Measurements from ENCODE around the gene CLMP.

Gene CLMP

DNA sequence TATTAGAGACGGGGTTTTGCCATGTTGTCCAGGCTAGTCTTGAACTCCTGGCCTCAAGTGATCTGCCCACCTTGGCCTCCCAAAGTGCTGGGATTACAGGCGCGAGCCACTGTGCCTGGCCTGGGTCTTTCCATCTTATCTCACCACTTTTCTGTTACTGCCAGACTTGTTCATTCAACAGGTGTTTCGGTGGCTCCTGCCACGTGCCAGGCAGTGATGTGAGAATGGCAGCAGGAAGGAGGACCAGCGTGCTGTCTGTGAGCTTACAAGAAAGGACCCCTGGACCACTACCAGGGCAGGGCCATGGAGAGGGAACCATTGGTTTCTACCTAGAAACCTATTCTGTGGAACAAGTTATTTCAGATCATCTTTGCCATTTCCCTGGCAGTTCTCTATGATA is 44.2 kb downstream of the CLMP start:
- TF ChIP-seq FOXM1 (IDR thresholded peaks at IDR 0.05; ENCODE audit: borderline replicate concordance, low read depth): no peak
- TF ChIP-seq TAF1 (IDR thresholded peaks at IDR 0.05; ENCODE audit: low read depth): no peak
- TF ChIP-seq RAD21 (IDR thresholded peaks at IDR 0.05; ENCODE audit: low read depth): no peak
- no peak for TF ChIP-seq TEAD4 (IDR thresholded peaks at IDR 0.05)
- TF ChIP-seq ZBTB7A (IDR thresholded peaks at IDR 0.05; ENCODE audit: low read depth): no peak
- TF ChIP-seq YY1 (IDR thresholded peaks at IDR 0.05; ENCODE audit: low read depth): no peak
- TF ChIP-seq EGR1 (IDR thresholded peaks at IDR 0.05): no peak
- no peak for TF ChIP-seq TCF12 (IDR thresholded peaks at IDR 0.05; ENCODE audit: low read depth)
- TF ChIP-seq, protein P1, sequence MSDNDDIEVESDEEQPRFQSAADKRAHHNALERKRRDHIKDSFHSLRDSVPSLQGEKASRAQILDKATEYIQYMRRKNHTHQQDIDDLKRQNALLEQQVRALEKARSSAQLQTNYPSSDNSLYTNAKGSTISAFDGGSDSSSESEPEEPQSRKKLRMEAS (IDR thresholded peaks at IDR 0.05): no peak
- TF ChIP-seq, protein P2, sequence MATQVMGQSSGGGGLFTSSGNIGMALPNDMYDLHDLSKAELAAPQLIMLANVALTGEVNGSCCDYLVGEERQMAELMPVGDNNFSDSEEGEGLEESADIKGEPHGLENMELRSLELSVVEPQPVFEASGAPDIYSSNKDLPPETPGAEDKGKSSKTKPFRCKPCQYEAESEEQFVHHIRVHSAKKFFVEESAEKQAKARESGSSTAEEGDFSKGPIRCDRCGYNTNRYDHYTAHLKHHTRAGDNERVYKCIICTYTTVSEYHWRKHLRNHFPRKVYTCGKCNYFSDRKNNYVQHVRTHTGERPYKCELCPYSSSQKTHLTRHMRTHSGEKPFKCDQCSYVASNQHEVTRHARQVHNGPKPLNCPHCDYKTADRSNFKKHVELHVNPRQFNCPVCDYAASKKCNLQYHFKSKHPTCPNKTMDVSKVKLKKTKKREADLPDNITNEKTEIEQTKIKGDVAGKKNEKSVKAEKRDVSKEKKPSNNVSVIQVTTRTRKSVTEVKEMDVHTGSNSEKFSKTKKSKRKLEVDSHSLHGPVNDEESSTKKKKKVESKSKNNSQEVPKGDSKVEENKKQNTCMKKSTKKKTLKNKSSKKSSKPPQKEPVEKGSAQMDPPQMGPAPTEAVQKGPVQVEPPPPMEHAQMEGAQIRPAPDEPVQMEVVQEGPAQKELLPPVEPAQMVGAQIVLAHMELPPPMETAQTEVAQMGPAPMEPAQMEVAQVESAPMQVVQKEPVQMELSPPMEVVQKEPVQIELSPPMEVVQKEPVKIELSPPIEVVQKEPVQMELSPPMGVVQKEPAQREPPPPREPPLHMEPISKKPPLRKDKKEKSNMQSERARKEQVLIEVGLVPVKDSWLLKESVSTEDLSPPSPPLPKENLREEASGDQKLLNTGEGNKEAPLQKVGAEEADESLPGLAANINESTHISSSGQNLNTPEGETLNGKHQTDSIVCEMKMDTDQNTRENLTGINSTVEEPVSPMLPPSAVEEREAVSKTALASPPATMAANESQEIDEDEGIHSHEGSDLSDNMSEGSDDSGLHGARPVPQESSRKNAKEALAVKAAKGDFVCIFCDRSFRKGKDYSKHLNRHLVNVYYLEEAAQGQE (IDR thresholded peaks at IDR 0.05; ENCODE audit: low read depth): no peak
- TF ChIP-seq EP300 (IDR thresholded peaks at IDR 0.05; ENCODE audit: borderline replicate concordance): no peak
- TF ChIP-seq CREB1 (IDR thresholded peaks at IDR 0.05; ENCODE audit: low read depth): no peak
- TF ChIP-seq, protein P3, sequence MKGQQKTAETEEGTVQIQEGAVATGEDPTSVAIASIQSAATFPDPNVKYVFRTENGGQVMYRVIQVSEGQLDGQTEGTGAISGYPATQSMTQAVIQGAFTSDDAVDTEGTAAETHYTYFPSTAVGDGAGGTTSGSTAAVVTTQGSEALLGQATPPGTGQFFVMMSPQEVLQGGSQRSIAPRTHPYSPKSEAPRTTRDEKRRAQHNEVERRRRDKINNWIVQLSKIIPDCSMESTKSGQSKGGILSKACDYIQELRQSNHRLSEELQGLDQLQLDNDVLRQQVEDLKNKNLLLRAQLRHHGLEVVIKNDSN (IDR thresholded peaks at IDR 0.05): no peak

DNA sequence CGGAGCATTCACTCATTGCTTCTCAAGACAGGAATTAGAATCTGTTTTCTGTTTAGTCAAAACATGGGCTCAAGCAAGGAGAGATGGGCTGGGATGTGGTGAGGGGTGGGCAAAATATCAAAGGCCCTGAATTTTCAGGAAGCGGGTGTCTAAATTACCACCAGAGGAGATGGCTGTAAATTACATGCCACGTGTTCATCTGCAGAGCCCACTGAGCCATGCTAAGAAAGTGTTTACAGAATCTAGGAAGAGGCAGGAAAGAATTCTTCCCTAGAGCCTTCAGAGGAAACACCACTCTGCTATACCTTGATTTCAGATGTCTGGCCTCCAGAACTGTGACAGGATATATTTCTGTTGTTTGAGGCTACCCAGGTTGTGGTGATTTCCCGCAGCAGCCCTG is 46.1 kb downstream of the CLMP start:
- TF ChIP-seq EGR1 (IDR thresholded peaks at IDR 0.05) (no peak), YY1 (IDR thresholded peaks at IDR 0.05; ENCODE audit: low read depth) (no peak), TAF1 (IDR thresholded peaks at IDR 0.05; ENCODE audit: low read depth) (no peak), CEBPB (IDR thresholded peaks at IDR 0.05) (no peak), CREB1 (IDR thresholded peaks at IDR 0.05; ENCODE audit: low read depth) (no peak), TCF12 (IDR thresholded peaks at IDR 0.05; ENCODE audit: low read depth) (no peak)

DNA sequence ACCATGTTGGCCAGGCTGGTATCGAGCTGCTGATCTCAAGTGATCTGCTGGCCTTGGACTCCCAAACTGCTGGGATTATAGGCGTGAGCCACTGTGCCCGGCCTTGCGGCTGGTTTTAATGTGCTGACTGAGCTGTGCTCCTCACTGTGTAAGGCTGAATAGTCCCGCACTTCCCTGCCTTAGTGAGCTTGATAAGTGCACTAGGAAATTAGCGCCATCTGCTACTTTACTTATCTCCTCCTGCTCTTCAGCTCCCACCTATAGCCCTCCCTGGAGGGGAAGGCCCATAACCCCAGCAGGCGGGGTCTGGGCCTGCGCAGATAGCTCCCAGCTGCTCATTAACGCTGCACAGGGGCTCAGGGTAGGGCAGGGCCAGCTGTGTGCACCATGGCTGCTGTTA is 49.4 kb downstream of the CLMP start:
- TF ChIP-seq, protein P2 (IDR thresholded peaks at IDR 0.05; ENCODE audit: low read depth): no peak

DNA sequence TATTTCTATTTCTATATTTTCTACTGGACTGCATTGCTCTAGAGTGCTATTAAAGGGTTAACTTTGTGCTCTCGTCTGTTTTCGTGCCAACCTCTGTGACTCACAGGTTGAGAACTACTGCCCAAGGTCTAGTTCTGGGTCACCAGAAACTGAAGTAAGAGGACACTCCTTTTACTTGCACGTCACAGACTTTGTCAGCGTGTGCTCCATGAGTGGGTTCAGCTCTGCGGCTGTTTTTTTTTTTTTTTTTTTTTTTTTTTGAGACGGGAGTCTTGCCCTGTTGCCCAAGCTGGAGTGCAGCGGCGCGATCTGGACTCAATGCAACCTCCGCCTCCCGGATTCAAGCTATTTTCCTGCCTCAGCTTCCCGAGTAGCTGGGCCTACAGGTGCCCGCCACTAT is 49.8 kb downstream of the CLMP start:
- TF ChIP-seq TAF1 (IDR thresholded peaks at IDR 0.05; ENCODE audit: low read depth): no peak
- TF ChIP-seq YY1 (IDR thresholded peaks at IDR 0.05; ENCODE audit: low read depth): no peak
- no peak for TF ChIP-seq TEAD4 (IDR thresholded peaks at IDR 0.05)
- no peak for TF ChIP-seq FOXM1 (IDR thresholded peaks at IDR 0.05; ENCODE audit: borderline replicate concordance, low read depth)
- peak; percentile 31; the same call in 1 of the 2 replicates for TF ChIP-seq TCF12 (IDR thresholded peaks at IDR 0.05; ENCODE audit: low read depth)
- TF ChIP-seq CREB1 (IDR thresholded peaks at IDR 0.05; ENCODE audit: low read depth): peak; percentile 52; the same call in 1 of the 2 replicates
- peak; percentile 63 for TF ChIP-seq NFIC (IDR thresholded peaks at IDR 0.05)

DNA sequence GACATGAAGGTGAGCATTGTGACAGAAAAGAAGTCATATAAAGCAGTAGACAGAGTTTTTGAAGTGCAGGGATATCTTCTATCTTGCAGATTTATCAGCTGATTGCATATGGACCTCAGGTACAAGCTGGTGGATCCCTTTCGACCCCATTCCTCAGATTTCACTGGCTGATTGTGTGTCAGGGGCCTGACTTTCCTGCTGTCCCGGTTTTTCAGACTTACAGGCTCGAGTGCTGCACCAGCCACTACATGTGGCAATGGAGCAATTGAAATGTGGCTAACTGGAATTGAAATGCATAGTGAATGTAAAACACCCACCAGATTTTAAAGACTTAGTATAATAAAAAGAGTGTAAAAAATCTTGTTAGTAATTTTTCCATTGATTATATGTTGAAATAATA is 50.3 kb downstream of the CLMP start:
- TF ChIP-seq, protein P1 (IDR thresholded peaks at IDR 0.05): no peak
- TF ChIP-seq, protein P2 (IDR thresholded peaks at IDR 0.05; ENCODE audit: low read depth): no peak
- no peak for TF ChIP-seq RAD21 (IDR thresholded peaks at IDR 0.05; ENCODE audit: low read depth)
- TF ChIP-seq YY1 (IDR thresholded peaks at IDR 0.05; ENCODE audit: low read depth): no peak
- TF ChIP-seq TCF12 (IDR thresholded peaks at IDR 0.05; ENCODE audit: low read depth): no peak
- no peak for TF ChIP-seq EGR1 (IDR thresholded peaks at IDR 0.05)
- TF ChIP-seq ZBTB7A (IDR thresholded peaks at IDR 0.05; ENCODE audit: low read depth): no peak

DNA sequence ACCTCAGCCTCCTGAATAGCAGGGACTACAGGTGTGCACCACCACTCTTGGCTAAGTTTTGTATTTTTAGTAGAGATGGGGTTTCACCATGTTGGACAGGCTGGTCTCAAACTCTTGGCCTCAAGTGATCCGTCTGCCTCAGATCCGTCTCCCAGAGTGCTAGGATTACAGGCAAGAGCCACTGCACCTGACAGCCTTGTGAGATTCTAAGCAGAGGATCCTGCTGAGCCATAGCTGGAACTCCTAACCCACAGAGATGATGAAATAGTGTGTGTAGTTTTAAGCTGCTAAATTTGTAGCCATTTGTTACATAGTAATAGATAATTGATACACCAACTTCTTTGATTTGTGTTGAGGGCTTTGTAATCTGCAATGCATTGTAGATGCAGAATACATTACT is 51.1 kb downstream of the CLMP start:
- TF ChIP-seq, protein P3 (IDR thresholded peaks at IDR 0.05): no peak
- TF ChIP-seq CREB1 (IDR thresholded peaks at IDR 0.05; ENCODE audit: low read depth): no peak
- no peak for TF ChIP-seq TEAD4 (IDR thresholded peaks at IDR 0.05)
- TF ChIP-seq FOXM1 (IDR thresholded peaks at IDR 0.05; ENCODE audit: borderline replicate concordance, low read depth): no peak
- no peak for TF ChIP-seq CEBPB (IDR thresholded peaks at IDR 0.05)
- no peak for TF ChIP-seq NFIC (IDR thresholded peaks at IDR 0.05)
- TF ChIP-seq YY1 (IDR thresholded peaks at IDR 0.05; ENCODE audit: low read depth): no peak
- TF ChIP-seq EP300 (IDR thresholded peaks at IDR 0.05; ENCODE audit: borderline replicate concordance): no peak
- no peak for TF ChIP-seq RAD21 (IDR thresholded peaks at IDR 0.05; ENCODE audit: low read depth)
- TF ChIP-seq, protein P1 (IDR thresholded peaks at IDR 0.05): no peak
- no peak for TF ChIP-seq ZBTB7A (IDR thresholded peaks at IDR 0.05; ENCODE audit: low read depth)
- TF ChIP-seq, protein P2 (IDR thresholded peaks at IDR 0.05; ENCODE audit: low read depth): no peak
- no peak for TF ChIP-seq TAF1 (IDR thresholded peaks at IDR 0.05; ENCODE audit: low read depth)
- TF ChIP-seq EGR1 (IDR thresholded peaks at IDR 0.05): no peak
- TF ChIP-seq TCF12 (IDR thresholded peaks at IDR 0.05; ENCODE audit: low read depth): no peak
